Ureter (tissue), 1 donor: ENCODE measurements around the gene CTNNAL1. TPM values are rescaled to one million over a fixed set of nuclear protein-coding genes. Genes with fewer than 3 reads are reported as not detected.
"Not testable (repeated sequence)": the region's sequence is repeated elsewhere in the genome, so short reads cannot be mapped to it uniquely, and the experiment has no call there.

Experiments used
- DNase-seq: peaks from one replicate; pipeline ENCODE4 v3.0.0-alpha.2; 2020; ENCODE audit warnings: low spot score
- total RNA-seq: library from RNA; stranded (reverse); gene quantifications from one replicate; pipeline ENCODE4 v1.2.4, GENCODE V29; 2023
- donor health status: DM: yes; HTN: yes; CAD: no.

The CTNNAL1 gene
- total RNA-seq, 1 donor from 2014 or later = 19.9 TPM

- no peak for DNase-seq
Observed at GRCh38 chr9:108983885-108984284, 29.4 kb downstream of the CTNNAL1 start.

- no peak for DNase-seq
Observed at GRCh38 chr9:108980893-108981292, 32.4 kb downstream of the CTNNAL1 start.

- no peak for DNase-seq
Observed at GRCh38 chr9:108978205-108978604, 35.1 kb downstream of the CTNNAL1 start.

GRCh38 chr9:108973895-108974294 lies 39.4 kb downstream of the CTNNAL1 start:
- no peak for DNase-seq

DNA sequence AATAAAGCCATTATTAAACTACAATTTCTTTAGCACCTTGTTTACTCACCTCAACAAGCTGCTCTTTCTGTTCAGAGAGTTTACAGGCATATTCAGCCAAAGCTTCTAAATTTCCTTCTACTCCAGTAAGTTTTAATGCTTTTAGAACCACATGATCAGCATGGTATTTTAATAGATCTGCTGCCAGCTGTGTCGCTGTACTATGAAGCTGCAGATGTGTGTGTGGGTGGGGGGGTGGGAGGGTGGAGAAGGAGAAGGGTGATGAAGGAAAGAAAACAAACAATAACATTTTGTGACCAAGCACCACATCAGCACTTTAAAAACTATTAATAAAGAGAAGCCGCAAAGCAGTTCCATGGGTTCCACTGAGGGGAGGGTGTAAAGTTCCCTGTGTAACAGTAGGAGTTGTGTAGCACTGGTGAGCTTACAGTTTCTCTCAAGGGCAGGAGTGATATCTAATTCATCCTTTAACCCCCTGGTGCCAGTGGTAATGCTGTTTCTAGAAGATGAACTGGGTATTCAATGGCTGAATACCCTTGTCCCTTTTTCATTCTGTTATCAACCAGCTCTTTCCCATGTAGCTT lies 40.6 kb downstream of the CTNNAL1 start:
- no peak for DNase-seq

- DNase-seq = no peak
Observed at GRCh38 chr9:108972186-108972585, 41.1 kb downstream of the CTNNAL1 start.

DNA sequence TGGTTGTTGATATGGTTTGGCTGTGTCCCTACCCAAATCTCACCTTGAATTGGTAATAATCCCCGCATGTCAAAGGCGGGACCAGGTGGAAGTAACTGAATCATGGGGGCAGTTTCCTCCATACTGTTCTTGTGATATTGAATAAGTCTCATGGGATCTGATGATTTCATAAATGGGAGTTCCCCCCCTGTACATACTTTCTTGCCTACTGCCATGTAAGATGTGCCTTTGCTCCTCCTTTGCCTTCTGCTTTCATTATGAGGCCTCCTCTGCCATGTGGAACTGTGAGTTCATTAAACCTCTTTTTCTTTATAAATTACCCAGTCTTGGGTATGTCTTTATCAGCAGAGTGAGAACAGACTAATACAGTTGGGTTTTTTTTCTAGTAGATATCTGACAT lies 41.9 kb downstream of the CTNNAL1 start:
- DNase-seq = not testable (repeated sequence)

- DNase-seq = no peak
Observed at GRCh38 chr9:108967916-108968315, 45.4 kb downstream of the CTNNAL1 start.

GRCh38 chr9:108963459-108964143 lies 49.7 kb downstream of the CTNNAL1 start:
- DNase-seq = peak; percentile 46

DNA sequence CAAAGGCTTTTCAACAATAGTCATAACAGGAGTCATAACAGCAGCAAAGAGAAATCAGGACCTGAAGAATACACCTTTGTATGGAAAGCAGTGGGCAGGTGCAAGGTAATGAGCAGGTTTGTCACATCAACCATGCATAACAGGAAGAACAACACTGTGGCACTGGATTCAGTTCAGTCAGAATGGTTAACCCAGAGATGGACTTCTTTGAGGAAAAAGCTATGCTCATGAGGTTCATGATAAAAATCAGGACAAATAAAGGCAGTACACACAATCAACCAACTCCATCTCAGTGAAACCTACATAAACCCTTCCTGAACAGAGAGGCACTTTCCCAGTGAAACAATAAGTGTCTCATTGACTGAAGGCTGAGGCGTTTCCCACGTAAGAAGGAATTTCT lies 52.1 kb downstream of the CTNNAL1 start:
- no peak for DNase-seq

DNA sequence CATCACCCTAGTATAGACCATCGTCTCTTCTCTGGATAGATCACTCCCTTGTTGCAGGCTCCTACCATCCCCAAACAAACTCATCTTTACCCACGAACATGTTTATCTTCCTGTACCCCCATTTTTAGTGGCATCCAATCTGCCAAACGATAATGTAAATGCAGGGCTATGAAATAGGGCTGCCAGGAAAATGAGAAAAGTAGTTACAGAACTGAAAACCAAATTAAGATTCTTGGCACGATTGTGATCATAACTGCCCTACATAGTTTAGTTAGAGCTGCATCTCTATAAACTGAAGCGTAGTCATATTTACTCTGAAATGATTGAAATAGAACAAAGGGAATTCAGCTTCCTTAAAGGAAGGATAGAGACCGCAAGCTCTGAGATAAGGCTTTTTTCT lies 53.0 kb downstream of the CTNNAL1 start:
- no peak for DNase-seq

- DNase-seq = no peak
Observed at GRCh38 chr9:108956631-108957026, 56.7 kb downstream of the CTNNAL1 start.

DNA sequence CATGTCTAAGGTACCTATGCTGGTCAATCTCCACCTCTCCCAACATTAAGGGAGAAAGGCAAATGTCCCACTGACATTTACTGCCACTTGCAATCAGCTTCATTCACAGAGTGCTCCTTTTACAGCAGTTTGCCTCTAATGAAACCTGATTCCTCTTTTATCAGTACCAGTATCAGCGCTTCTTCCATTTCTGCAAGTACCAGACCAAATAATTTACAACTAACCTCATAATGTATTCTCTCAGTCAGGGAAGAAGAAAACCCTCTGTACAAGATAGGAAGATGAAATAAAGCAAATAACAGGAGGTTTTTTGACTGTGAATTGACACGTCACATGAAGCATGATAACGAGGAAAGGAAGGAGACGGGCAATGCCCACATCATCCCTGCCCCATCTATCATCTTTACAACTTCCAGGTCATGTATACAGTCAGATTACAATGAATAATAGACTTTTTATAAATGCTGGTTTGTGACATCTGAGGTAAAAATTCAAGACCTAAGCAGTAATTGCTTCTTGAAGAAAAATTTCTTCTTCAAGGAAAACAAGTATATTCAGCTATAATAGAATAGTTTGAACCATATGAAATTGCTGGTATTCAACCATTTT lies 57.2 kb downstream of the CTNNAL1 start:
- no peak for DNase-seq

DNA sequence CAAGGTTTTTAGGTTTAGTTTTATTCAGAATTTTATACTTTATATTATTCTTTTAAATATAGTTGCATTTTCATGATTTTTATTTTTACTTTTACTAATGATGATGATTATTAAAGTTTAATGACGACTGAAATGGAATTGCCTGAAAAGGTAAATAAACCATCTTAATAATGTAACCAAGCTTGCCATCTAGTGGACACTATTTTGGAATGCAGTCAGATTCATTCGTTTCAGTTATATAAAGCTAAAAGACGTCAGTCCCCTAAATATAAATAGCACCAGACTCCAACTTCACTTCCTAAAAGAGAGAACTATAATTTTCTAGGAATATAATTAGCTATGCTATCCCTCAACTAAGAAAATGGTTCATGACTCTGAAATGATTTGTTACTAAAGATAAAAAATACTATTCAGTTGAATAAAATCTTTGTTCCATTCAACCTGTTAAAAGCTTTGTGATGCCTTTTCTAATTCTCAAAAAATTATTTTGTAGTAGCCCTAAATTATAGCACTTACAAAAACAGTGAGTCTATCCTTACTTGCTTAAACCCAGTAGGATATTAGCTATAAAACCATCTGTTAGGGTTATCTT lies 59.2 kb downstream of the CTNNAL1 start:
- no peak for DNase-seq

DNA sequence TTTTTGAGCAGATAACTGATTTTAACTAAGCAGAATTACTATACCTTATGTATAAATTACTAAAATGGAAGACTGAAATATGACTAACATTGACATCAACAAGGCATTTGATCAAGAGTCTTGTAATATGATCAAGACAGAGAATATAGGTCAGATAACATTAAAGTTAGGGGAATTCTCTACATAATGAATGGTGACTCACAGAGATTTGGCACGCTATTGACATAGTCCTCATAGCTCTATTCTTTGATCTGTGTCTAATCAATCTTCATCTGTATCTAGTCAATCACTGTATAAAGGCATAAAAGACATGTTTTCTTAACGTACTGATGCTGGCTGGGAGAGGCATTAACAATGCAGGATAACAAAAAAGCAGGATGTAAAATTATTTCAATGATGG lies 61.7 kb downstream of the CTNNAL1 start:
- no peak for DNase-seq

DNA sequence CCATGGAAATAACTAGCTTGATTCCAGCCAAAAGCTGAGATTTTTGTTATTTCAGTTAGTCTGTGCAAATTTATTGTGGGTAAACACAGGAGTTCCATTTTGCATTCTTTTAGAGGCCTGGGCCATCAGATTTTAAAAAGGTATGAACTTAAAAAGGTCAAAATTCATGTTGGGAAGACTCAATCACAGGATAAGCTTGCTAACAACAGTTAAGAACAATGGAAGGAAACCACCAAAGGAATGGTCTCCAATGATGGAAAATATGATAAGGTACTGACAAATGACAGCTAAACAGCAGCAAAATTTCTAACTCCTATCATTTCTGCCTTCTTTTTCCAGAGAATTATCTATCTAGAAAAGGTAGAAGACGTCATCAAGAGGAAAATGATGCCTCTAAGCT lies 63.1 kb downstream of the CTNNAL1 start:
- DNase-seq = no peak

DNA sequence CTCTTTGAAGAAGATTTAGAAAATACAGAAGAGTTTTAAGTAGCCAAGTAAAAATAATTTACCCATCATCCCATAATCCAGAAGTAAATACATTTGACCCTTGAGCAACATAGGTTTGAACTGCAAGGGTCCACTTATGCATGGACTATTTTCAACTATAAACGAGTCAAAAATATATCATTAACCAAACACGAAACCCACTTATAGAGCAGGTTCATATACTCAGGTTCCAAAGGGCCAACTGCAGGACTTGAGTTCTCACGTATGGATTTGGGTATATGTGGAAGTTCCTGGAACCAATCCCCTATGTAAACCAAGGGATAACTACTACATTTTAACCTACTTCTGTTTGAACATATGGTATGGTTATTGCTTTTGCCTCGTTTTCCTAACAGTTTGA lies 73.3 kb downstream of the CTNNAL1 start:
- no peak for DNase-seq

DNA sequence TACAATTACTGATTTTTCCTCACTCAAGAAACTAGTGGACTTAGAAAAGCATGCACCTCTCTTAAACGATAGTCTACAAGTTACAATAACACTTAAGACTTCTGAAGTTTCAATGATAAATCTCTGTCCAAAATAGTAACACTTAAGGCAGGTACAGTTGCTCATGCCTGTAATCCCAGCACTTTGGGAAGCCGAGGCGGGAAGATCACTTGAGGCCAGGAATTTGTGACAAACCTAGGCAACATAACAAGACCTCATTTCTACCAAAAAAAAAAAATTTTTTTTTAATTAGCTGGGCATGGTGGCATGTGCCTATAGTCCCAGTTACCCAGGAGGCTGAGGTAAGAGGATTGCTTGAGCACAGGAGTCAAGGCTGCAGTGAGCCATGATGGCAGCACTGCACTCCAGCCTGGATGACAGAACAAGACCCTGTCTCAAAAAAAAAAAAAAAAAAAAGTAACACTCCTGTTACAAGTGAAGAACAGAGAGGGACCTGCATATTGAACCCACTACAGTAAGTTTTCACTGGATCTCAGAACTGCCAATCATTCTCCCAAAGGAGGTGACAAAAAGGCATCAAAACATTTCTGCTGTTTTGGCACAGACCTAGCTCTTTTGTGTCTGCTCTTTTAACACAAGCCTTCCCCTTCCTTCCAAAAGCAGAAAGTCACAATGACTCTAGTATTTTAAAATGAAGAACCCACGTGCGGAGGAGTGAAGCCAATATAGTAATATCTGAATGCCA lies 75.6 kb downstream of the CTNNAL1 start:
- no peak for DNase-seq

DNA sequence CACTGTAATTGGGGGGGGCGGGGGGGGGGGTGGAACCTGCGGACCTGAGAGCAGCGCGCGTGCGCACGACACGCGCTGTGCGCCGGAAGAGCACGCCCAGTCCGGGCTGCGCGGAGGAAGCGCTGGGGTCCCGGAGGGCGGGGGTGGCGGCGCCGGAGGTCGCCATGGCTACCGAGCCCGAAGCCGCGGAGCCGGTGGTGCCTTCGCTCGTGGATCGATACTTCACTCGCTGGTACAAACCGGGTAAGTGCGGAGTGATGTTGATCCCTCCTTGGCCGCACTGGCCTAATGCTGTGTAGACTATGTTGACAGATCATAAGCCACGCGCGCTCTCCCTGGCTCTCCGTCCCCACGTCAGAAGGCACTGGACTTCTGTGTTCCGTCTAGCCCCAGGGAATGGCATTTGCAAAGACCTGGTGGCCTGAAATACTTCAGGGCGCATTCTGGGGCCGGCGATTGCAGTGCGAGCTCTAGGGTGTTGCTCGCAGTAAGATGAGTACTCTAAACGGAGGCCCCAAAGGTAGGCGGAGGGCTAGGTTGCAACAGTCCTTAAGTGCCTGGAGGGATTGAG lies 78.9 kb downstream of the CTNNAL1 start, which contains the start of gene ABITRAM:
Gene ABITRAM, plus strand, starts transcription at position 78 of the 571 bp plus-strand sequence. Its CDS starts 87 bp downstream, at position 165.
- DNase-seq = peak; percentile 74

DNA sequence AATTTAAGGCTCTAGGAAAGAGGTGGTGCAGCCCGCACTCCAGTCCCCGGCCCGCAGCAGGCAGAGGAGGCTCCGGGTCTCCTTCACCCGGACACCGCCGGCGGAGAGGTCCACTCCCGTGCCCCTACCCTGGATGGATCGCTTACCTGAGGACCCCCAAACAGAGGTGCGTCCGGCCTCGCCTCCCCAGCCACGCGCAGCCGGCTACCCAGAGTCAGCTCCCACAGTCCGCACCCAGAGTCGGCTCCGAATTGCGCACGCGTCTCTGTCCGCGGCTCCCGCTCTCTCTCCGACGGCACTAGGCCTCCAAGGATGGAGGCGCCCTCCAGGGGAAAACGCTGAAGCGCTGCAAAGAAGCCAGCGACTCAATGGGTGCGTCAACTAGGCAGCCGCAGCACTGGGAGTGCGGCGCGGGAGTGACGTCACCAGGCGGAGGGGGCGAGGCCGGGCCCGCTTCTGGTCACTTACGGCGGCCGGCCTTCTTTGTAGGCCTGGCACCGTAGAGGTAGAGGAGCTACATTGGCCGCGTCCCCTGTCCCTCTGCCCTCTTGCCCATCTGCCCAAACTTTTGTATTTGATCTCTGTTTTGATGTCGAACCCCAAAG lies 79.5 kb downstream of the CTNNAL1 start, which contains the start of gene ELP1:
Gene ELP1, minus strand, starts transcription at position 407 of the 605 bp plus-strand sequence. CDS start 2,978 bp downstream, outside the sequence.
- peak; percentile 93 for DNase-seq

DNA sequence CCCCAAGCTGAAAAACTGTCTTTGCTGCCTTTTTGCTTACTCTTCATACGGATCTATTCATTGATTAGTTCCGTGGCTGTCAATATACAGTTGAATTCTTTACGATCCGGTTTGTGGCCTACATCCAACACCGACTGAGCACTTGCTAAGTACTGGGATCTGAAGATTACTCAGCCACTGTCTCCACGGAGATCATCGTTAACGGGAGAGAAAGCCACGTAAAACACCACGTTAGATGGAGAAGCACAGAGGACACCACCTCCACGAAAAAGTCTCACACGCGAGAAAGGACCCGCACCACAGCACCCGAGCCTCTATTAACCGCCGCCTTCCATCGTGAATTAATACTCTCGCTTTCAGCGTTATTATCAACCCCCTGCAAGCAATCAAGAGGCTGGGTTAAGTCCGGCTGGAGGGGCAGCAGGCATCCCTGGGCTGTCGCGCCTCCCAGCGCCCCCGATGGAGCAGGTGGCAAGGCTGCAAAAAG lies 80.0 kb downstream of the CTNNAL1 start:
- DNase-seq = peak; percentile 42
